ENCODE measurements around the gene NLRP5.
A peak's percentile ranks its signal among the peaks of the same experiment; 100 is the strongest.
"Not testable (repeated sequence)": the region's sequence is repeated elsewhere in the genome, so short reads cannot be mapped to it uniquely, and the experiment has no call there.

NLRP5 gene

GRCh38 chr19:55986487-55986886 lies at the start of gene NLRP5:
NLRP5 (plus strand) TSS chr19:55986775.
- no peak for DNase-seq (ENCODE audit: low spot score)

GRCh38 chr19:55939206-55939605 lies 47.4 kb upstream of the NLRP5 start:
- no peak for DNase-seq (ENCODE audit: low spot score)

- DNase-seq (ENCODE audit: low spot score): no peak
Observed at GRCh38 chr19:55940306-55940705, 46.3 kb upstream of the NLRP5 start.

GRCh38 chr19:55947532-55947931 lies 39.0 kb upstream of the NLRP5 start, which contains the start of gene NLRP8:
NLRP8 (plus strand) TSS chr19:55947832.
- DNase-seq (ENCODE audit: low spot score): no peak

- not testable (repeated sequence) for DNase-seq (ENCODE audit: low spot score)
Observed at GRCh38 chr19:55950566-55950965, 36.0 kb upstream of the NLRP5 start.

GRCh38 chr19:55956431-55956830 lies 30.1 kb upstream of the NLRP5 start:
- DNase-seq (ENCODE audit: low spot score): no peak

GRCh38 chr19:55958356-55958755 lies 28.2 kb upstream of the NLRP5 start:
- no peak for DNase-seq (ENCODE audit: low spot score)

GRCh38 chr19:55959996-55960675 lies 26.4 kb upstream of the NLRP5 start:
- DNase-seq (ENCODE audit: low spot score): no peak

- DNase-seq (ENCODE audit: low spot score): no peak
Observed at GRCh38 chr19:55962186-55962585, 24.4 kb upstream of the NLRP5 start.

GRCh38 chr19:55973982-55974381 lies 12.6 kb upstream of the NLRP5 start:
- no peak for DNase-seq (ENCODE audit: low spot score)

- no peak for DNase-seq (ENCODE audit: low spot score)
Observed at GRCh38 chr19:55980415-55980814, 6.2 kb upstream of the NLRP5 start.

- no peak for DNase-seq (ENCODE audit: low spot score)
Observed at GRCh38 chr19:55985254-55985653, 1.3 kb upstream of the NLRP5 start.

GRCh38 chr19:55990831-55991230 lies 4.3 kb downstream of the NLRP5 start:
- no peak for DNase-seq (ENCODE audit: low spot score)

- no peak for DNase-seq (ENCODE audit: low spot score)
Observed at GRCh38 chr19:55993492-55993891, 6.9 kb downstream of the NLRP5 start.

- no peak for DNase-seq (ENCODE audit: low spot score)
Observed at GRCh38 chr19:56014765-56015164, 28.2 kb downstream of the NLRP5 start.

- DNase-seq (ENCODE audit: low spot score): peak; percentile 49
Observed at GRCh38 chr19:56015756-56016155, 29.2 kb downstream of the NLRP5 start.

GRCh38 chr19:56019325-56019724 lies 32.8 kb downstream of the NLRP5 start:
- not testable (repeated sequence) for DNase-seq (ENCODE audit: low spot score)

- not testable (repeated sequence) for DNase-seq (ENCODE audit: low spot score)
Observed at GRCh38 chr19:56020355-56020975, 33.9 kb downstream of the NLRP5 start.

GRCh38 chr19:56026769-56027168 lies 40.2 kb downstream of the NLRP5 start:
- DNase-seq (ENCODE audit: low spot score): no peak

- no peak for DNase-seq (ENCODE audit: low spot score)
Observed at GRCh38 chr19:56053596-56053995, 67.0 kb downstream of the NLRP5 start.

- peak; percentile 92 for DNase-seq (ENCODE audit: low spot score)
Observed at GRCh38 chr19:56066152-56067023, 79.8 kb downstream of the NLRP5 start.

GRCh38 chr19:56069642-56070041 lies 83.1 kb downstream of the NLRP5 start:
- DNase-seq (ENCODE audit: low spot score): no peak

GRCh38 chr19:56071151-56071550 lies 84.6 kb downstream of the NLRP5 start:
- peak; percentile 37 for DNase-seq (ENCODE audit: low spot score)
